Keratinocyte (primary cell): ENCODE data around the gene RASD1.

Experiments used
- EZH2 ChIP-seq: IDR thresholded peaks from one replicate; pipeline ENCODE4 v1.6.1; 2012; ENCODE audit warnings: inconsistent platforms, mild to moderate bottlenecking, low read length, moderate library complexity
- TF ChIP-seq, protein P1 (sequence below), 3 experiments: IDR thresholded peaks in 1 of 3; conservative IDR thresholded peaks in 1 of 3; optimal IDR thresholded peaks in 1 of 3; 2 replicates in 2 of 3; 3 replicates in 1 of 3; pipeline versions ENCODE3 to v1.5.1; 2011; ENCODE audit warnings: low read length in 3 of 3, mild to moderate bottlenecking in 3 of 3, moderate library complexity in 2 of 3, control low read depth in 1 of 3, inconsistent platforms in 1 of 3; ENCODE audit not compliant: insufficient read depth in 2 of 3; ENCODE audit errors: extremely low read depth in 1 of 3

DNA sequence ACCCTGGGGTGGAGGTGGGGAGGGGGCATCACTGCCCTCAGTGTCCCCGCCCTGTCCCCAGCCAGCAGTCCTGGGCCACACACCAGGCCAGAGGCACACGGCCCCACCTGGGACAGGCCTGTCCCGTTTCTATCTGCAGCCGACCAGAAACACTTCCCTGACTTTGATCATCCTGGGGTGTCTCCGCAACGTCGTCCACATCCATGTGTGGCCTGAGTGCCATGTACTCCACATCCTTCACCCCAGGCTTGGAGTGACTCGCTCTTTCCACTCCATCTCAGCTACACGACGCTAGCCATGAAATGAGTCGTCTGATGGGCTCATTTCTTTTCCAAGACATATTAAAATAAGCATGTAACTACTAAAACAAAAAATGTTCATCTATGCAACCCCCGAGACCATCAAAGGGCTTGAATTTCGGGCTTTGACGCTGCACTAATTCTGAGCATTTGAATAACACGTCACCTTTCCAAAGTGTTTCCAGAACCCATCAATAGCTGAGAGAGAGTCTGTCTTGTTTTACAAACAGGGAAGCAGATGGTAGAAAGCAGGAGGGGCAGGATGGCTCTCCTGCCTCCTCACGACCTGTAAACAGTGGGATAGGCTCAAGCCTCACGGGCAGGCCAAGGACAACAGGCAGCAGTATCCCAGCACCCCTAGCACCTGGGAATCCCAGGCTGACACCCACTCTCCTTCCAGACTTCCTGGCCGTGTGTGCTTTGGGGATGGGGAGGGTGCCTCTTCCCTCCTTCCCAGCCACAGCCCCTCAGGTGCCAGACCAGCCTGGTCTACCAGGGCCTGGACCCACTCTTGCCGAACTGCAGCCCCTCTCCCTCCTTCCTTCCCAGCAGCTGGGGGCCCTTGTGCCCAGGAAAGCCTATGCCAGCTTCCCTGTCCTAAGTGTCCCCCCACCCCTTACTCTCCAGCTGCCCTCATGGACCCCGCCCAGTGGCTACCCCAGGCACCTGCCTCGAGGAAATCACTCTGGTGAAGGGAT, 20.0 kb upstream of the RASD1 start:
- TF ChIP-seq, protein P1, sequence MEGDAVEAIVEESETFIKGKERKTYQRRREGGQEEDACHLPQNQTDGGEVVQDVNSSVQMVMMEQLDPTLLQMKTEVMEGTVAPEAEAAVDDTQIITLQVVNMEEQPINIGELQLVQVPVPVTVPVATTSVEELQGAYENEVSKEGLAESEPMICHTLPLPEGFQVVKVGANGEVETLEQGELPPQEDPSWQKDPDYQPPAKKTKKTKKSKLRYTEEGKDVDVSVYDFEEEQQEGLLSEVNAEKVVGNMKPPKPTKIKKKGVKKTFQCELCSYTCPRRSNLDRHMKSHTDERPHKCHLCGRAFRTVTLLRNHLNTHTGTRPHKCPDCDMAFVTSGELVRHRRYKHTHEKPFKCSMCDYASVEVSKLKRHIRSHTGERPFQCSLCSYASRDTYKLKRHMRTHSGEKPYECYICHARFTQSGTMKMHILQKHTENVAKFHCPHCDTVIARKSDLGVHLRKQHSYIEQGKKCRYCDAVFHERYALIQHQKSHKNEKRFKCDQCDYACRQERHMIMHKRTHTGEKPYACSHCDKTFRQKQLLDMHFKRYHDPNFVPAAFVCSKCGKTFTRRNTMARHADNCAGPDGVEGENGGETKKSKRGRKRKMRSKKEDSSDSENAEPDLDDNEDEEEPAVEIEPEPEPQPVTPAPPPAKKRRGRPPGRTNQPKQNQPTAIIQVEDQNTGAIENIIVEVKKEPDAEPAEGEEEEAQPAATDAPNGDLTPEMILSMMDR (optimal IDR thresholded peaks at IDR 0.05 in 1 of 3, IDR thresholded peaks at IDR 0.05 in 1 of 3, conservative IDR thresholded peaks at IDR 0.05 in 1 of 3; ENCODE audit: extremely low read depth in 1 of 3, insufficient read depth in 2 of 3, low read length in 3 of 3): no peak
- no peak for TF ChIP-seq EZH2
